ENCODE measurements around the gene RMND1. TPM values are rescaled to one million over a fixed set of nuclear protein-coding genes. Genes with fewer than 3 reads are reported as not detected.
A peak's percentile ranks its signal among the peaks of the same experiment; 100 is the strongest.

RMND1 gene
- total and polyA plus RNA-seq, 2 of the 13 experiments (the other 11 are each of a cell fraction or from before 2014, with no cell fraction given) = 34.0 to 72.5 TPM

- peak; percentile 74 for TF ChIP-seq ZNF609 (CRISPR knock-in tag; IDR thresholded peaks at IDR 0.05; ENCODE audit: borderline replicate concordance)
- peak; percentile 80 for TF ChIP-seq ARNT2 (CRISPR knock-in tag; IDR thresholded peaks at IDR 0.05; ENCODE audit: low read depth)
- peak; percentile 82 for TF ChIP-seq PHF8 (CRISPR knock-in tag; IDR thresholded peaks at IDR 0.05)
- TF ChIP-seq REPIN1 (CRISPR knock-in tag; IDR thresholded peaks at IDR 0.05; ENCODE audit: borderline replicate concordance, low read depth) = peak; percentile 97
- no peak for TF ChIP-seq ZNF577 (CRISPR knock-in tag; IDR thresholded peaks at IDR 0.05; ENCODE audit: borderline replicate concordance, low read depth)
- TF ChIP-seq CREBL2 (CRISPR knock-in tag; IDR thresholded peaks at IDR 0.05; ENCODE audit: borderline replicate concordance) = no peak; the same call in 1 of the 2 replicates
- peak; percentile 97 for TF ChIP-seq THAP7 (CRISPR knock-in tag; IDR thresholded peaks at IDR 0.05)
- peak; percentile 64 for TF ChIP-seq ZNF770 (CRISPR knock-in tag; IDR thresholded peaks at IDR 0.05)
- peak; percentile 33; the same call in 1 of the 2 replicates for TF ChIP-seq MLXIP (CRISPR knock-in tag; IDR thresholded peaks at IDR 0.05; ENCODE audit: borderline replicate concordance)
- TF ChIP-seq ZNF292 (CRISPR knock-in tag; IDR thresholded peaks at IDR 0.05; ENCODE audit: borderline replicate concordance, low read depth) = peak; percentile 67; the same call in 1 of the 2 replicates
- peak; percentile 87; the same call in 1 of the 2 replicates for TF ChIP-seq ZBTB20 (CRISPR knock-in tag; IDR thresholded peaks at IDR 0.05; ENCODE audit: borderline replicate concordance, low read depth)
- 0 out of 2 replicates have a peak, but pooled peaks have one; percentile 70 for TF ChIP-seq TEAD2 (CRISPR knock-in tag; IDR thresholded peaks at IDR 0.05)
- TF ChIP-seq TEAD3 (CRISPR knock-in tag; optimal IDR thresholded peaks at IDR 0.05; ENCODE audit: borderline replicate concordance) = peak; percentile 90
- TF ChIP-seq ZSCAN31 (CRISPR knock-in tag; IDR thresholded peaks at IDR 0.05; ENCODE audit: low read depth) = peak; percentile 96
- TF ChIP-seq NFE2L1 (CRISPR knock-in tag; IDR thresholded peaks at IDR 0.05; ENCODE audit: borderline replicate concordance) = no peak
- TF ChIP-seq TOE1 (CRISPR knock-in tag; IDR thresholded peaks at IDR 0.05) = no peak; the same call in none of the 2 replicates
- peak; percentile 92 for TF ChIP-seq ZNF430 (CRISPR knock-in tag; IDR thresholded peaks at IDR 0.05)
Observed at GRCh38 chr6:151451950-151452749, at the start of gene RMND1 (continued).

All from HepG2 (cell line).